ENCODE data around the gene INPP4B. TPM values are rescaled to one million over a fixed set of nuclear protein-coding genes. Genes with fewer than 3 reads are reported as not detected.

Gene INPP4B
- total and polyA plus RNA-seq, 9 donors: 1.7 to 14.7 (median 10.7) TPM

- 92 to 98% (median 96%) methylated on average over 1 of the region's 1 CpG for WGBS, 3 donors
- Histone ChIP-seq H3K27ac (no peak overlapping the region), H3K27me3 (no peaks in the 10 kb centered on the region), H3K4me1 (ENCODE audit: insufficient read depth) (no peaks in the 10 kb centered on the region), H3K4me3 (no peak overlapping the region), H3K36me3 (no peaks in the 10 kb centered on the region), H3K9me3 (no peaks in the 10 kb centered on the region)
- TF ChIP-seq POLR2A (IDR thresholded peaks at IDR 0.05): no peak
- no peak for TF ChIP-seq EP300 (IDR thresholded peaks at IDR 0.05)
- no peak for TF ChIP-seq CTCF (IDR thresholded peaks at IDR 0.05)
- no peak for DNase-seq
- intact Hi-C loops (cut with DNase I): loop anchor here in 2 of 4 donors (10.0 kb wide), 2 partner anchors 48 to 488 kb away; partner anchors contain the start of gene INPP4B (in 2 of the 2)
Measured at GRCh38 chr4:142356801-142357200, 489.3 kb downstream of the INPP4B start.

GRCh38 chr4:142356118-142356759 lies 489.9 kb downstream of the INPP4B start:
- Histone ChIP-seq H3K27me3 (no peaks in the 10 kb centered on the region), H3K36me3 (no peaks in the 10 kb centered on the region), H3K27ac (no peak overlapping the region), H3K4me1 (ENCODE audit: insufficient read depth) (no peaks in the 10 kb centered on the region), H3K9me3 (no peaks in the 10 kb centered on the region), H3K4me3 (no peak overlapping the region)
- intact Hi-C loops (cut with DNase I): loop anchor here in 2 of 4 donors (10.0 kb wide), 2 partner anchors 49 to 489 kb away; partner anchors contain the start of gene INPP4B (in 2 of the 2)
- no peak for DNase-seq
- TF ChIP-seq CTCF (IDR thresholded peaks at IDR 0.05) (no peak), EP300 (IDR thresholded peaks at IDR 0.05) (no peak)

- no peaks in the 10 kb centered on the region for H3K9me3 ChIP-seq
- intact Hi-C loops (cut with DNase I): loop anchor here in 2 of 4 donors (10.0 kb wide), 2 partner anchors 49 to 489 kb away; partner anchors contain the start of gene INPP4B (in 2 of the 2)
- H3K27ac ChIP-seq: no peak overlapping the region
- H3K4me1 ChIP-seq (ENCODE audit: insufficient read depth): peaks cover 1% of the 10 kb centered on the region
- WGBS, 3 donors: 16 to 24% (median 23%) methylated on average over 1 of the region's 1 CpG
- TF ChIP-seq EP300 (IDR thresholded peaks at IDR 0.05) (no peak), POLR2A (IDR thresholded peaks at IDR 0.05) (no peak), CTCF (IDR thresholded peaks at IDR 0.05) (no peak)
- no peak overlapping the region for H3K4me3 ChIP-seq
- no peaks in the 10 kb centered on the region for H3K36me3 ChIP-seq
- H3K27me3 ChIP-seq: no peaks in the 10 kb centered on the region
- no peak for DNase-seq
Measured at GRCh38 chr4:142355421-142355930, 490.6 kb downstream of the INPP4B start.

GRCh38 chr4:142354794-142355420 lies 491.2 kb downstream of the INPP4B start:
- WGBS, 3 donors: 74 to 76% (median 75%) methylated on average over 8 of the region's 8 CpGs
- intact Hi-C loops (cut with DNase I): loop anchor here in 2 of 4 donors (10.0 kb wide), 2 partner anchors 50 to 490 kb away; partner anchors contain the start of gene INPP4B (in 2 of the 2)
- no peaks in the 10 kb centered on the region for H3K27me3 ChIP-seq
- no peaks in the 10 kb centered on the region for H3K36me3 ChIP-seq
- DNase-seq: no peak
- H3K4me1 ChIP-seq (ENCODE audit: insufficient read depth): peaks cover 1% of the 10 kb centered on the region
- no peak overlapping the region for H3K4me3 ChIP-seq
- no peak for TF ChIP-seq POLR2A (IDR thresholded peaks at IDR 0.05)
- TF ChIP-seq EP300 (IDR thresholded peaks at IDR 0.05): no peak
- TF ChIP-seq CTCF (IDR thresholded peaks at IDR 0.05): no peak
- H3K9me3 ChIP-seq: no peaks in the 10 kb centered on the region
- H3K27ac ChIP-seq: no peak overlapping the region

All from ovary (tissue), 9 donors.